Measurements from ENCODE around the gene CCDC137.
"Not testable (repeated sequence)": the region's sequence is repeated elsewhere in the genome, so short reads cannot be mapped to it uniquely, and the experiment has no call there.

CCDC137 gene

DNA sequence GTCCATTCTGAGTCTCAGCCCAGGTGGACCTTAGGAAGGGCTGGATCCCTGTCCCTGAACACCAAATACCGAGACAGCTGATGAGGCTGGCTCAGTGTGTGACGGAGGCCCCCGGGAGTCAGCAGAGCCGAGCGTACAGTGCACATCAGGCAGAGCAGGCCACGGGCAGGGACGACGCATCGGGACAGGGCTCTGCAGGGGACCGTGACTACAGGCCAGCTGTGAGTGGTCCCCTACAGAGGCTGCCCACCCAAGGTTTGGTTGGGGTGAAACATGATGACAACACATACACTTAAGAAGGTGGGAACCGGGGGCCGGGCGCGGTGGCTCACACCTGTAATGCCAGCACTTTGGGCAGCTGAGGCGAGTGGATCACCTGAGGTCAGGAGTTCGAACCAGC, 6.4 kb downstream of the CCDC137 start:
- Histone ChIP-seq H3K27me3 (ENCODE audit: control insufficient read depth, insufficient read depth, low read length) (no peaks in the 10 kb centered on the region), H3K36me3 (ENCODE audit: control insufficient read depth, insufficient read depth, low read length) (peaks cover 39% of the 10 kb centered on the region), H3K4me1 (ENCODE audit: control insufficient read depth, insufficient read depth, low read length) (no peaks in the 10 kb centered on the region), H3K9ac (ENCODE audit: low read depth, low read length) (no peak overlapping the region), H3K4me3 (ENCODE audit: low read depth, low read length) (no peak overlapping the region), H3K9me3 (ENCODE audit: control insufficient read depth, insufficient read depth, low read length) (no peaks in the 10 kb centered on the region)

DNA sequence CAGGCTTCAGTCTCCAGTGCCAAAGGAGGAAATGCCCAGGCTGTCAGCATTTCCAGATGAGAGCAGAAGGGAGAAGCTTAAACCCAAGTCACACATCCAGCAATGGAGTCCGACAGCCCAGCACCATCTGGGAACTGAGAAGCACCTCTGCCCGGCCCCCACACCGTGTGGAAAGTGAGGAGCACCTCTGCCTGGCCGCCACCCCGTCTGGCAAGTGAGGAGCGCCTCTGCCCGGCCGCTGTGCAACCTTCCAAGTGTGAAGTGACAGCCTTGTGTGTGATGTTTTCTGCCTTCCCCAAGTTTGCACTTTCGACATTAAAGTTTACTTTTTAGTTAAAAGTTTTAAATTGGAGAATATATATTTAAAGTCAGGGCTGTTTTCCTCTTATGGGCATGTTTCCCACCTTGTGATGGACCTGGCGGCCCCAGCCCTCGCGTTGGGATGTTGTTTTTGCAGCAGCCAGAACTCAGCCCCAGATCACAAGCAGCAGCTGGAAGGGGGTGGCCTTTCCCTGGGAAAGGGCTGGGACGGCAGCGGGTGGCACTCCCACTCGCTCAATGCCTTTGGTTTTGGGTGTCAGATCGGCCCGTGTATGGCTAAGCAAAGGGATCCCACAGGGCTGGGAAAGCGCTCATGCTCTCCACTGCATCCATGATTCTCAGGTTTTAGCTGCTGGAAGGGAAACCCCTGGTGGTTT, 7.2 kb downstream of the CCDC137 start:
- no peak overlapping the region for H3K9ac ChIP-seq (ENCODE audit: low read depth, low read length)
- no peaks in the 10 kb centered on the region for H3K4me1 ChIP-seq (ENCODE audit: control insufficient read depth, insufficient read depth, low read length)
- H3K9me3 ChIP-seq (ENCODE audit: control insufficient read depth, insufficient read depth, low read length) = no peaks in the 10 kb centered on the region
- no peaks in the 10 kb centered on the region for H3K27me3 ChIP-seq (ENCODE audit: control insufficient read depth, insufficient read depth, low read length)
- H3K36me3 ChIP-seq (ENCODE audit: control insufficient read depth, insufficient read depth, low read length) = peaks cover 38% of the 10 kb centered on the region
- no peak overlapping the region for H3K4me3 ChIP-seq (ENCODE audit: low read depth, low read length)

DNA sequence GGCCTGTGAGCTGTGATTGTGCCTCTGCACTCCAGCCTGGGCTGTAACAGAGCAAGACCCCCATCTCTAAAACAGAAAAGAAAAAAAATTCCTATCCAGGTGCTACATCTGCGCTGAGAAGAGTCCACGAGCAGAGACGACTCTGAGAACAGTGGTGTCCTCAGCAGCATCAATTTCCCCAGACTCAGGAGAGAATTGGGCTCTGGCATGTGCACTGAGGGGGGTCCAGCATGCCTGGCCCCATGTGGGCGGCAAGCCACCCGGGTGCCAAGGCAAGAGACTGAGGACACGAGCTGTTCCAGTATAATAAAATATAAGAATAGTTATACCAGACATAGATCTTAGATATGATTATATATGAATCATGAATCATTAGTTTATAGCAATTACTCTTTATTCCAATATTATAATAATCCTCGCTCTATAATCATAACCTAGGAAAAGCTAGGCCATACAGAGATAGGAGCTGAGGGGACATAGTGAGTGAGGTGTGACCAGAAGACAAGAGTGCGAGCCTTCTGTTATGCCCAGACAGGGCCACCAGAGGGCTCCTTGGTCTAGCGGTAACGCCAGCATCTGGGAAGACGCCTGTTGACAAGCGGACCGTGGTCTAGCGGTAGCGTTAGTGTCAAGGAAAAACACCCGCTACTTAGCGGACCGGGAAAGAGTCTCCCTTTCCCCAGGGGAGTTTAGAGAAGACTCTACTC, 9.1 kb downstream of the CCDC137 start:
- not testable (repeated sequence) for H3K9ac ChIP-seq (ENCODE audit: low read depth, low read length); H3K4me3 ChIP-seq (ENCODE audit: low read depth, low read length); H3K9me3 ChIP-seq (ENCODE audit: control insufficient read depth, insufficient read depth, low read length); H3K27me3 ChIP-seq (ENCODE audit: control insufficient read depth, insufficient read depth, low read length); H3K4me1 ChIP-seq (ENCODE audit: control insufficient read depth, insufficient read depth, low read length)
- H3K36me3 ChIP-seq (ENCODE audit: control insufficient read depth, insufficient read depth, low read length) = peaks cover 22% of the 10 kb centered on the region

DNA sequence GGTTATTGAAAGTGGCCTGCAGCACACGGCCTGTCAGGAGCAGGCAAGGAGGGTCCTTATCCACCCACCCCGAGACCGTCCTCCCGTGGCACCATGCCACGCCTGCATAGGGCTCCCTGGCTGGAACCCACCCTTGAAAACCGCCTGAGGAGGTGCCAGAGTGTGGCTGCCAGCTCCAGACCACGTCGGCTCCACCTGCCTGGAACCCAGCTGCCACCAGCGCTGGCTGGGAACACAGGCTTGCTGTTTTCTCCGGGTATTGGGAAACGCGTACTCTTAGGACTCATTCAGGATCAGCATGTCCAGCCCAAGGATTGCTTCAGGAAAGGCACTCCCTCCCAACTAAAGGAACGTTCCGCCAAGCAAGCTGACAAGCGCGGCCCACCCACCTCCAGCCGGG, 10.4 kb downstream of the CCDC137 start:
- Histone ChIP-seq H3K36me3 (ENCODE audit: control insufficient read depth, insufficient read depth, low read length) (peaks cover 19% of the 10 kb centered on the region), H3K9ac (ENCODE audit: low read depth, low read length) (no peak overlapping the region), H3K9me3 (ENCODE audit: control insufficient read depth, insufficient read depth, low read length) (no peaks in the 10 kb centered on the region), H3K27me3 (ENCODE audit: control insufficient read depth, insufficient read depth, low read length) (no peaks in the 10 kb centered on the region), H3K4me1 (ENCODE audit: control insufficient read depth, insufficient read depth, low read length) (no peaks in the 10 kb centered on the region), H3K4me3 (ENCODE audit: low read depth, low read length) (no peak overlapping the region)

DNA sequence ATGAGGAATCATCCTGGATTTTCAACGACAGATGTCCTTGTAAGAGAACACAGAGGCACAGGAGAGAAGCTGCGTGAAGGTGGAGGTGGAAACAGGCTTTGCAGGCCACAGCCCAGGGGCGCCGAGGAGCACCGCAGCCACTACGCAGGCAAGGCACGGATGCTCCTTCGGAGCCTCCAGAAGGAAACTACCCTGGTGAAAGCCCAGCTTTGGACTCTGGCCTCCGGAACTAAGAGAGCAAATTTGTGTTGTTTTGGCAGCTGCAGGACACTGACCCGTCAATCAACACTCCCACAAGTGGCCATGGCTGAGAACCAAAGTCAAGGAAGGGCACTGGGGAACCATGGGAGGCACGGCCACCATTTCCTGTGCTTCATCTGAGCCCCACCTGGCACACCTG, 13.6 kb downstream of the CCDC137 start:
- H3K27me3 ChIP-seq (ENCODE audit: control insufficient read depth, insufficient read depth, low read length) = no peaks in the 10 kb centered on the region
- H3K4me3 ChIP-seq (ENCODE audit: low read depth, low read length) = no peak overlapping the region
- H3K36me3 ChIP-seq (ENCODE audit: control insufficient read depth, insufficient read depth, low read length) = peaks cover 11% of the 10 kb centered on the region
- H3K4me1 ChIP-seq (ENCODE audit: control insufficient read depth, insufficient read depth, low read length) = peaks cover 6% of the 10 kb centered on the region
- H3K9ac ChIP-seq (ENCODE audit: low read depth, low read length) = no peak overlapping the region
- H3K9me3 ChIP-seq (ENCODE audit: control insufficient read depth, insufficient read depth, low read length) = no peaks in the 10 kb centered on the region

DNA sequence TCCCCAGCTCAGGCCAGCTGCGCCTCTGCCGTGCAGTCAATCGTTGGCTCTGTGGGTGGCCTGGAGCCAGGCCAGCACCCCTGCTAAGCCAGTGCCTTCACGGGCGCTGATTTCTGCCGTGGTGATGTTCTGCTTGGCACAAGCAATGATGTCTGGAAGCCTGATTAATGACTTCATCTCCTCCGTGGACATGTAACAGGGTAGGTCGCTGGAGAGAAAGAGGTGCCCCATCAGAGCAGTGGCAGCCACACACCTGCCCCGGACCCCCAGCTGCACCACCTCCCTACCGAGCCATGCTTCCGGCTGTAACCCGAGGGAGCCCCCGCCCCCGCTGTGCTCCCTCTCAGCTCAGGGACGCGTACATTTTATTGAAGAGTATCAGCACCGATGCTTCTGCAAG, 15.1 kb downstream of the CCDC137 start:
- Histone ChIP-seq H3K36me3 (ENCODE audit: control insufficient read depth, insufficient read depth, low read length) (peaks cover 24% of the 10 kb centered on the region), H3K4me1 (ENCODE audit: control insufficient read depth, insufficient read depth, low read length) (peaks cover 6% of the 10 kb centered on the region), H3K9ac (ENCODE audit: low read depth, low read length) (no peak overlapping the region), H3K4me3 (ENCODE audit: low read depth, low read length) (no peak overlapping the region), H3K9me3 (ENCODE audit: control insufficient read depth, insufficient read depth, low read length) (no peaks in the 10 kb centered on the region), H3K27me3 (ENCODE audit: control insufficient read depth, insufficient read depth, low read length) (no peaks in the 10 kb centered on the region)

DNA sequence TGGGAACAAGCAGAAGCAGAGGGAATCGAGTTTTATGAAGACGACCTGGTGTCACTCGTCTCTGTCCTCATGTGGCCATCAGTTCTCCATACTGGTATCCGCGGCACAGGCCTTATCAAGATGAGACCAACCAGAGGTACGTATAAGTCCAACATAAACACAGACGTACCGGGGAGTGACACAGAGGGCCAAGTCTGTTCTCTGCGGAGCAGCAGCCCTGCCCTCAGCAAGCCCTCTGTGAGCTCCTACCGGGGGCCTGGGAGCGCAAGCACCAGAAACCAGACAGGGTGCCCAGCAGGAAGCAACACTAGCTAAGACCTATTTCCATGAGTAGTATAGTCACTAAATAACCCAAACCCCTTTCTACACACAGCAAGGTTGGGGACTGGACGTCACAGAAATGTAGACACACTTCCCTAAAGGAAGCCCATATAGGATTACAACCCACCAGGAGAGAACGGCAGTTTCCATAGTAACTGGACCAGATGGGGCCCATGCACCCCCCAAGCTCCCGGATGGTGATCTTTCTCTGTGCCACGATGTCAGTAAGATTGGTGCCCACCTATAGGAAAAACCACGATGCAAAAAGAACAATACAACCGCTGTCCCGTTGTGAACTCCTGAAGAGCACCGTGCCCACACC, 16.1 kb downstream of the CCDC137 start:
- Histone ChIP-seq H3K9ac (ENCODE audit: low read depth, low read length) (peak overlapping the region; percentile 90), H3K27me3 (ENCODE audit: control insufficient read depth, insufficient read depth, low read length) (no peaks in the 10 kb centered on the region), H3K4me3 (ENCODE audit: low read depth, low read length) (peak overlapping the region; percentile 82), H3K4me1 (ENCODE audit: control insufficient read depth, insufficient read depth, low read length) (peaks cover 6% of the 10 kb centered on the region), H3K36me3 (ENCODE audit: control insufficient read depth, insufficient read depth, low read length) (peaks cover 35% of the 10 kb centered on the region), H3K9me3 (ENCODE audit: control insufficient read depth, insufficient read depth, low read length) (no peaks in the 10 kb centered on the region)

DNA sequence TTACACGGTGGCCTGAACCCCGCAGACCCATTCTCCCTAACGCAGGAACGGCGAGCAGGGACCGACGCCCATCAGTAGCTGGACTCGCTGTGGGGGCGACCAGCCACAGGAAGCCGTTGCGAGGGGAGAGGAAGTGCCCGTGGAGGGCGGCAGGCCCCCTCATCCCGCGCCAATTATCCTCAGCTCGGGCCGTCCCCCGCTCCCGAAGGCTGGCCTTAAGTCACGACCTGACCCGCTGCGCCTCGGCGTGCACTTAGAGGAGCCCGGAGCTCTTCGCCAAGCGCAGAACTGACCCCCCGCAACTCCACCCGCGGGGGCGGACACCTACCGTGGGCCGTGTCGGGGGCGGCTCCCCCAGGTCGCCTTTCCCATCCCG, 16.7 kb downstream of the CCDC137 start:
- Histone ChIP-seq H3K9me3 (ENCODE audit: control insufficient read depth, insufficient read depth, low read length) (no peaks in the 10 kb centered on the region), H3K4me3 (ENCODE audit: low read depth, low read length) (peak overlapping the region; percentile 82), H3K36me3 (ENCODE audit: control insufficient read depth, insufficient read depth, low read length) (peaks cover 39% of the 10 kb centered on the region), H3K27me3 (ENCODE audit: control insufficient read depth, insufficient read depth, low read length) (no peaks in the 10 kb centered on the region), H3K9ac (ENCODE audit: low read depth, low read length) (peak overlapping the region; percentile 90), H3K4me1 (ENCODE audit: control insufficient read depth, insufficient read depth, low read length) (peaks cover 6% of the 10 kb centered on the region)

DNA sequence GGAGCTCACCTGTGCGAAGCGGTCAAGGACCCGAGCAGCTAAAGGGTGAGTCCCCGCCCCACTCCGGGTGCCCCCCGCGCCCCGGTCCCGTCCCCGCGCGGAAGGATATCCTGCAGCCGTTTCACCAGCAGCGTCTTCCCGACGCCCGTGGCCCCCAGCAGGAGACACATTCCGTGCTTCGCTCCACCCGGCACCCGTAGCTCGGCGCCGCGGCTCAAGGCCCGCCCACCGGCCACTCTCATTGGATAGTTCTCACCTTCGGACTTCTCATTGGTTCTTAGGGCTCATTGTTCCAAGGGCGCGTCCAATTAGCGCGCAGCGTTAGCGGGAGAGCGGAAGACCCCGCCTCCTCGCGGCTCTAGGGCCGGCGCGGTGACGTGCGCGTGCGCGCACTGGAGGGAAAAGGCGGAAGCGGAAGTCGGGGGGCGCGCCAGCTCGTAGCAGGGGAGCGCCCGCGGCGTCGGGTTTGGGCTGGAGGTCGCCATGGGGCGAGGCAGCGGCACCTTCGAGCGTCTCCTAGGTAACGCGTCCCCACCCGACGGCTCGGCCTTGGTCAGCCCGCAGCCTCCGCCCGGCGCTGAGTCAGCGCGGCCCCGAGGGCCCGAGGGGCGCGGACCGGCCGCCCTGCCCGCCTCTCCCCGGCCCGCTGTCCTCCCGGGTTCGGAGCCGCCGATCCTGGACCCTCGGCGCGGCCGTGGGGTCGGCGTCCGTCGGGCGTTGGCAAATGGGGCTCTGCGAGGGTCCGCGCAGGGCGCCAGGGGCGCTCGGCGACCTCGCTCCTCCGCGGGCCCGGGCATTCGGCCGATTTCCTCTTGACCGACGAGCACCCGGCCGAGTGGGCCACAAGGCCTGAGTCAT, 17.3 kb downstream of the CCDC137 start, which contains the start of the genes ARL16 and HGS:
ARL16 (minus strand) TSS at position 214 of the 858 bp plus-strand sequence; CDS start at position 170, 44 bp downstream.
HGS (plus strand) TSS at position 428 of the 858 bp plus-strand sequence; CDS start at position 484, 56 bp downstream.
- H3K36me3 ChIP-seq (ENCODE audit: control insufficient read depth, insufficient read depth, low read length) = peaks cover 42% of the 10 kb centered on the region
- peak within 1 kb of the TSS; percentile 82 for H3K4me3 ChIP-seq (ENCODE audit: low read depth, low read length)
- H3K27me3 ChIP-seq (ENCODE audit: control insufficient read depth, insufficient read depth, low read length) = no peaks in the 10 kb centered on the region
- H3K9ac ChIP-seq (ENCODE audit: low read depth, low read length) = peak within 1 kb of the TSS; percentile 90
- no peaks in the 10 kb centered on the region for H3K9me3 ChIP-seq (ENCODE audit: control insufficient read depth, insufficient read depth, low read length)
- peaks cover 6% of the 10 kb centered on the region for H3K4me1 ChIP-seq (ENCODE audit: control insufficient read depth, insufficient read depth, low read length)

DNA sequence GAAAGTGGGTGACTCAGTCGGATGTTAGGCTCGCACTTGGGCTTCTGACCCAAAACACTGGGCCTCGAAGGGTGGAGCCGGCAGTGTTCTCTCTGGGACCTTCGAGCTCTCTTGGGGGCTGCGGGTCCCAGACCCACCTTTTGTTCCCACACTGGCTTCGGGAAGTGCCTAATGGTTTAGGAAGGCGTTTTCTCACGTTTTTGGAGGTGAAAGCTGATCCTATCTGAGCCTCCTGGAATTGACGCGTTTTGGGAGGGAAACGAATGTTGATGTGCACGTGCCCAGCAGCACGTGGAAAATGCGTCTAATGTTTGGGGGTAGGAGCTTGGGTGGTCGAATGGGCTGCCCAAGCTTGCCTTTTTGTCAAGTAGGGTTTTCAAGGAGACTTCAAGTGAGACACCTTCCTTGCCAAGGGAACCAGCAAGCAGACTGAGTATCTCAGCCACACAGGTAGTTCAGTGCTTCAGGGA, 17.9 kb downstream of the CCDC137 start:
- Histone ChIP-seq H3K9ac (ENCODE audit: low read depth, low read length) (peak overlapping the region; percentile 41), H3K4me1 (ENCODE audit: control insufficient read depth, insufficient read depth, low read length) (peaks cover 6% of the 10 kb centered on the region), H3K9me3 (ENCODE audit: control insufficient read depth, insufficient read depth, low read length) (no peaks in the 10 kb centered on the region), H3K27me3 (ENCODE audit: control insufficient read depth, insufficient read depth, low read length) (no peaks in the 10 kb centered on the region), H3K4me3 (ENCODE audit: low read depth, low read length) (peak overlapping the region; percentile 82), H3K36me3 (ENCODE audit: control insufficient read depth, insufficient read depth, low read length) (peaks cover 49% of the 10 kb centered on the region)

DNA sequence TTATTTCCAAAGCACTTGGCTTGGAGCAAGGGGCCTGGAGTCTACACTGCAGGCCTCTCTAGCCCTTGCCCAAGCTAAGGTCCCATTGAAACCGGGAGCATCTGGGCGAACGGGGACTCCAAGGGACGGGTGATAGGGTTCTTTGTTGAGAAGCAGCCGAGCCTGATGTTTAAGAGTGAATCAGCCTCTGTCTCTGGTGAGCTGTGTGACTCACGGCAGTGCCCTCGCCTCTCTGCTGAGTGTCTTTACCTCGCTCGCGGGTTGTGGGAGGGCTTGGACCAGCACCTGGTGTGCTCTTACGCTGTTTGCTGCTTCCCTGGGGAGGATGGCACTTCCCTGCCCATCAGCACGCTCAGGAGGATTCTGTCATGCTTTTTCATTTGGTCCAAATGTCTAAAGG, 18.6 kb downstream of the CCDC137 start:
- no peaks in the 10 kb centered on the region for H3K9me3 ChIP-seq (ENCODE audit: control insufficient read depth, insufficient read depth, low read length)
- peaks cover 55% of the 10 kb centered on the region for H3K36me3 ChIP-seq (ENCODE audit: control insufficient read depth, insufficient read depth, low read length)
- H3K27me3 ChIP-seq (ENCODE audit: control insufficient read depth, insufficient read depth, low read length) = no peaks in the 10 kb centered on the region
- no peak overlapping the region for H3K9ac ChIP-seq (ENCODE audit: low read depth, low read length)
- H3K4me1 ChIP-seq (ENCODE audit: control insufficient read depth, insufficient read depth, low read length) = peaks cover 6% of the 10 kb centered on the region
- peak overlapping the region; percentile 82 for H3K4me3 ChIP-seq (ENCODE audit: low read depth, low read length)
